Measurements from ENCODE around the gene ATOSB. TPM values are rescaled to one million over a fixed set of nuclear protein-coding genes. Genes with fewer than 3 reads are reported as not detected.

The ATOSB gene
- total and polyA plus RNA-seq, 9 of the 15 experiments (the other 6 are each of a cell fraction or from before 2014, with no cell fraction given): 0.45 to 8.0 (median 4.2) TPM

DNA sequence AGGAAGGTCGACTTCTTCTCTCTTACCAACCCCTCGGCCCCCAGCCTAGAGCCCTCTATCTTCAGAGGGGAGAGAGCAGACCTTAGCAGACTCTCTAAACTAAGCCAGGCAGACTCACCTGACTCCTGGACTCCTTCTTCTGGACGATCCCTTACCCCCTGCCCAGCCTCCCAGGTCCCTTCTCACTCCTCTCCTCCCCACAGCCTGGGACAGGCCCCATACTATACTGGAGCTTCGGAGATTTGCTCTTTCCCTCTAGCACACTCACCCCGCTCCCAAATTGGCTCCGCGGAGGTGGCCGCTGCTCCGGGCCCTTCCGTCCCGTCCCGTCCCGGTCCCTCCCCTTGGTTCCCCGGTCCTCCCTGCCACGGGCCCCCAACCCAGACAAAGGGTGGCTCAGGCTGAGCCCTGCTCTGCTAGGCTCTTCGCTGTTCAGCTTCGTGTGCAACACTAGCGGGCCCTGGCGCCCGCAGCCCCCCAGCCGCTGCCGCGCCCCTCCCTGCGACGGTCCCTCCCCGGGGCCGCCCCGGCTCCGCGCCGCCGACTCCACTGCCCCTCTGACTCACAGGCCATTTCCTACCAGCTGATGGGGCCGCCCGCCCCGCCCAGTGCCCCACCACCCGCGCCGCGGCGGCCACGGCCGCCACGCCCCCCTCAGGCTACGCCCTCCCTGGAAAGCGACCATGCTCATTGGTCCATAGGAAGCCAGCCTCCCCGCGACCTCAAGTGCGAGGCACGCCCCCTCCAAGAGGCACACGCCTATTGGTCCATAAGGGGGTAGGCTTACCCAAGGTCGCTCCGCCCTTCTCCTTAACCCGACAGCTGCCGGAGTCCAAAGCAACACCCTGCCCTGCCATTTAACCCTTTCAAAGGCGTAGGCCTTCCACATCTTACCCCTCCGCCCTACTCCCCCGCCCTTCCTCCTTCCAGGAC, 4.4 kb downstream of the ATOSB start (continued):
- TF ChIP-seq, protein P1, sequence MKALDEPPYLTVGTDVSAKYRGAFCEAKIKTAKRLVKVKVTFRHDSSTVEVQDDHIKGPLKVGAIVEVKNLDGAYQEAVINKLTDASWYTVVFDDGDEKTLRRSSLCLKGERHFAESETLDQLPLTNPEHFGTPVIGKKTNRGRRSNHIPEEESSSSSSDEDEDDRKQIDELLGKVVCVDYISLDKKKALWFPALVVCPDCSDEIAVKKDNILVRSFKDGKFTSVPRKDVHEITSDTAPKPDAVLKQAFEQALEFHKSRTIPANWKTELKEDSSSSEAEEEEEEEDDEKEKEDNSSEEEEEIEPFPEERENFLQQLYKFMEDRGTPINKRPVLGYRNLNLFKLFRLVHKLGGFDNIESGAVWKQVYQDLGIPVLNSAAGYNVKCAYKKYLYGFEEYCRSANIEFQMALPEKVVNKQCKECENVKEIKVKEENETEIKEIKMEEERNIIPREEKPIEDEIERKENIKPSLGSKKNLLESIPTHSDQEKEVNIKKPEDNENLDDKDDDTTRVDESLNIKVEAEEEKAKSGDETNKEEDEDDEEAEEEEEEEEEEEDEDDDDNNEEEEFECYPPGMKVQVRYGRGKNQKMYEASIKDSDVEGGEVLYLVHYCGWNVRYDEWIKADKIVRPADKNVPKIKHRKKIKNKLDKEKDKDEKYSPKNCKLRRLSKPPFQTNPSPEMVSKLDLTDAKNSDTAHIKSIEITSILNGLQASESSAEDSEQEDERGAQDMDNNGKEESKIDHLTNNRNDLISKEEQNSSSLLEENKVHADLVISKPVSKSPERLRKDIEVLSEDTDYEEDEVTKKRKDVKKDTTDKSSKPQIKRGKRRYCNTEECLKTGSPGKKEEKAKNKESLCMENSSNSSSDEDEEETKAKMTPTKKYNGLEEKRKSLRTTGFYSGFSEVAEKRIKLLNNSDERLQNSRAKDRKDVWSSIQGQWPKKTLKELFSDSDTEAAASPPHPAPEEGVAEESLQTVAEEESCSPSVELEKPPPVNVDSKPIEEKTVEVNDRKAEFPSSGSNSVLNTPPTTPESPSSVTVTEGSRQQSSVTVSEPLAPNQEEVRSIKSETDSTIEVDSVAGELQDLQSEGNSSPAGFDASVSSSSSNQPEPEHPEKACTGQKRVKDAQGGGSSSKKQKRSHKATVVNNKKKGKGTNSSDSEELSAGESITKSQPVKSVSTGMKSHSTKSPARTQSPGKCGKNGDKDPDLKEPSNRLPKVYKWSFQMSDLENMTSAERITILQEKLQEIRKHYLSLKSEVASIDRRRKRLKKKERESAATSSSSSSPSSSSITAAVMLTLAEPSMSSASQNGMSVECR (CRISPR knock-in tag; IDR thresholded peaks at IDR 0.05): peak; percentile 52; the same call in 1 of the 2 replicates
- TF ChIP-seq, protein P2, sequence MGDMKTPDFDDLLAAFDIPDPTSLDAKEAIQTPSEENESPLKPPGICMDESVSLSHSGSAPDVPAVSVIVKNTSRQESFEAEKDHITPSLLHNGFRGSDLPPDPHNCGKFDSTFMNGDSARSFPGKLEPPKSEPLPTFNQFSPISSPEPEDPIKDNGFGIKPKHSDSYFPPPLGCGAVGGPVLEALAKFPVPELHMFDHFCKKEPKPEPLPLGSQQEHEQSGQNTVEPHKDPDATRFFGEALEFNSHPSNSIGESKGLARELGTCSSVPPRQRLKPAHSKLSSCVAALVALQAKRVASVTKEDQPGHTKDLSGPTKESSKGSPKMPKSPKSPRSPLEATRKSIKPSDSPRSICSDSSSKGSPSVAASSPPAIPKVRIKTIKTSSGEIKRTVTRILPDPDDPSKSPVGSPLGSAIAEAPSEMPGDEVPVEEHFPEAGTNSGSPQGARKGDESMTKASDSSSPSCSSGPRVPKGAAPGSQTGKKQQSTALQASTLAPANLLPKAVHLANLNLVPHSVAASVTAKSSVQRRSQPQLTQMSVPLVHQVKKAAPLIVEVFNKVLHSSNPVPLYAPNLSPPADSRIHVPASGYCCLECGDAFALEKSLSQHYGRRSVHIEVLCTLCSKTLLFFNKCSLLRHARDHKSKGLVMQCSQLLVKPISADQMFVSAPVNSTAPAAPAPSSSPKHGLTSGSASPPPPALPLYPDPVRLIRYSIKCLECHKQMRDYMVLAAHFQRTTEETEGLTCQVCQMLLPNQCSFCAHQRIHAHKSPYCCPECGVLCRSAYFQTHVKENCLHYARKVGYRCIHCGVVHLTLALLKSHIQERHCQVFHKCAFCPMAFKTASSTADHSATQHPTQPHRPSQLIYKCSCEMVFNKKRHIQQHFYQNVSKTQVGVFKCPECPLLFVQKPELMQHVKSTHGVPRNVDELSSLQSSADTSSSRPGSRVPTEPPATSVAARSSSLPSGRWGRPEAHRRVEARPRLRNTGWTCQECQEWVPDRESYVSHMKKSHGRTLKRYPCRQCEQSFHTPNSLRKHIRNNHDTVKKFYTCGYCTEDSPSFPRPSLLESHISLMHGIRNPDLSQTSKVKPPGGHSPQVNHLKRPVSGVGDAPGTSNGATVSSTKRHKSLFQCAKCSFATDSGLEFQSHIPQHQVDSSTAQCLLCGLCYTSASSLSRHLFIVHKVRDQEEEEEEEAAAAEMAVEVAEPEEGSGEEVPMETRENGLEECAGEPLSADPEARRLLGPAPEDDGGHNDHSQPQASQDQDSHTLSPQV (IDR thresholded peaks at IDR 0.05): 0 out of 2 replicates have a peak, but pooled peaks have one; percentile 8
- TF ChIP-seq FOXK2 (conservative IDR thresholded peaks at IDR 0.05 in 1 of 2, IDR thresholded peaks at IDR 0.05 in 1 of 2; ENCODE audit: low read depth in 2 of 2) (peak in 1 of 2 experiments; percentile 63; a peak in 1 of 4 replicates), EGR1 (conservative IDR thresholded peaks at IDR 0.05) (peak; percentile 59), ILF3 (IDR thresholded peaks at IDR 0.05; ENCODE audit: borderline replicate concordance) (no peak), MCM2 (IDR thresholded peaks at IDR 0.05; ENCODE audit: low read depth) (no peak), FOS (IDR thresholded peaks at IDR 0.05; ENCODE audit: extremely low read depth, insufficient read length) (peak; percentile 43), TEAD2 (tag; IDR thresholded peaks at IDR 0.05) (no peak), HMGN3 (IDR thresholded peaks at IDR 0.05; ENCODE audit: borderline replicate concordance, extremely low read depth, insufficient read length, low read depth, low read length) (peak; percentile 64), ZFX (CRISPR knock-in tag; IDR thresholded peaks at IDR 0.05) (peak; percentile 39), RBM34 (IDR thresholded peaks at IDR 0.05; ENCODE audit: borderline replicate concordance, insufficient read depth, low read length) (no peak), ZNF699 (CRISPR knock-in tag; IDR thresholded peaks at IDR 0.05; ENCODE audit: insufficient replicate concordance) (no peak)
- TF ChIP-seq, protein P3, sequence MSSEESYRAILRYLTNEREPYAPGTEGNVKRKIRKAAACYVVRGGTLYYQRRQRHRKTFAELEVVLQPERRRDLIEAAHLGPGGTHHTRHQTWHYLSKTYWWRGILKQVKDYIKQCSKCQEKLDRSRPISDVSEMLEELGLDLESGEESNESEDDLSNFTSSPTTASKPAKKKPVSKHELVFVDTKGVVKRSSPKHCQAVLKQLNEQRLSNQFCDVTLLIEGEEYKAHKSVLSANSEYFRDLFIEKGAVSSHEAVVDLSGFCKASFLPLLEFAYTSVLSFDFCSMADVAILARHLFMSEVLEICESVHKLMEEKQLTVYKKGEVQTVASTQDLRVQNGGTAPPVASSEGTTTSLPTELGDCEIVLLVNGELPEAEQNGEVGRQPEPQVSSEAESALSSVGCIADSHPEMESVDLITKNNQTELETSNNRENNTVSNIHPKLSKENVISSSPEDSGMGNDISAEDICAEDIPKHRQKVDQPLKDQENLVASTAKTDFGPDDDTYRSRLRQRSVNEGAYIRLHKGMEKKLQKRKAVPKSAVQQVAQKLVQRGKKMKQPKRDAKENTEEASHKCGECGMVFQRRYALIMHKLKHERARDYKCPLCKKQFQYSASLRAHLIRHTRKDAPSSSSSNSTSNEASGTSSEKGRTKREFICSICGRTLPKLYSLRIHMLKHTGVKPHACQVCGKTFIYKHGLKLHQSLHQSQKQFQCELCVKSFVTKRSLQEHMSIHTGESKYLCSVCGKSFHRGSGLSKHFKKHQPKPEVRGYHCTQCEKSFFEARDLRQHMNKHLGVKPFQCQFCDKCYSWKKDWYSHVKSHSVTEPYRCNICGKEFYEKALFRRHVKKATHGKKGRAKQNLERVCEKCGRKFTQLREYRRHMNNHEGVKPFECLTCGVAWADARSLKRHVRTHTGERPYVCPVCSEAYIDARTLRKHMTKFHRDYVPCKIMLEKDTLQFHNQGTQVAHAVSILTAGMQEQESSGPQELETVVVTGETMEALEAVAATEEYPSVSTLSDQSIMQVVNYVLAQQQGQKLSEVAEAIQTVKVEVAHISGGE (CRISPR knock-in tag; IDR thresholded peaks at IDR 0.05): peak in 1 of 3 experiments; percentile 43; a peak in 1 of 6 replicates
